MM.1S (cell line): Measurements from ENCODE around the gene FAM240A.

Experiments
- DNase-seq: peaks from one replicate; pipeline ENCODE4 v3.0.0-alpha.2; 2015
- H2AFZ ChIP-seq: fragments of 300-600 bp; sonication (generic); 2 replicates; pipeline ENCODE4 v1.6.0; 2016; ENCODE audit warnings: antibody characterized with exemption, low read length
- H3F3A ChIP-seq: fragments of 300-600 bp; sonication (generic); 2 replicates; pipeline ENCODE4 v1.6.1; 2016; ENCODE audit warnings: mild to moderate bottlenecking, antibody characterized with exemption, low read length, moderate library complexity, mixed read lengths; ENCODE audit not compliant: insufficient read depth
- H3K27ac ChIP-seq: fragments of 300-600 bp; sonication (generic); 2 replicates; pipeline ENCODE4 v1.5.1; 2016; ENCODE audit warnings: mild to moderate bottlenecking, low read length
- H3K27me3 ChIP-seq: fragments of 300-600 bp; sonication (generic); replicated peaks from 2 replicates; pipeline ENCODE4 v1.6.0; 2016; ENCODE audit warnings: low read length; ENCODE audit not compliant: insufficient read depth
- H3K36me3 ChIP-seq: fragments of 300-600 bp; sonication (generic); replicated peaks from 2 replicates; pipeline ENCODE4 v1.6.1; 2016; ENCODE audit warnings: mild to moderate bottlenecking, low read length, mixed read lengths; ENCODE audit not compliant: insufficient read depth
- H3K4me1 ChIP-seq: fragments of 300-600 bp; sonication (generic); 2 replicates; pipeline ENCODE4 v1.6.1; 2016; ENCODE audit warnings: low read length, mixed read lengths
- H3K4me2 ChIP-seq: fragments of 300-600 bp; sonication (generic); 2 replicates; pipeline ENCODE4 v1.6.0; 2016; ENCODE audit warnings: low read depth, low read length
- H3K4me3 ChIP-seq: fragments of 300-600 bp; sonication (generic); 2 replicates; pipeline ENCODE4 v1.5.1; 2016; ENCODE audit warnings: low read length, mixed read lengths
- H3K79me2 ChIP-seq: fragments of 300-600 bp; sonication (generic); 2 replicates; pipeline ENCODE4 v1.6.1; 2016; ENCODE audit warnings: mixed run types, low read length, mixed read lengths
- H3K9ac ChIP-seq: fragments of 300-600 bp; sonication (generic); 2 replicates; pipeline ENCODE4 v1.6.1; 2016; ENCODE audit warnings: low read length, mixed read lengths
- H3K9me2 ChIP-seq: fragments of 300-600 bp; sonication (generic); replicated peaks from 2 replicates; pipeline ENCODE4 v1.6.1; 2016; ENCODE audit warnings: mild to moderate bottlenecking, low read length, mixed read lengths; ENCODE audit not compliant: insufficient read depth
- H3K9me3 ChIP-seq: fragments of 300-600 bp; sonication (generic); replicated peaks from 2 replicates; pipeline ENCODE4 v1.6.1; 2016; ENCODE audit warnings: mild to moderate bottlenecking, low read length, mixed read lengths; ENCODE audit not compliant: insufficient read depth
- H4K20me1 ChIP-seq: fragments of 300-600 bp; sonication (generic); 2 replicates; pipeline ENCODE4 v1.6.1; 2016; ENCODE audit warnings: mild to moderate bottlenecking, low read length, moderate library complexity, mixed read lengths; ENCODE audit not compliant: insufficient read depth
- CTCF ChIP-seq: fragments of 300-600 bp; sonication (generic); IDR thresholded peaks from 2 replicates; pipeline ENCODE4 v1.5.1; 2016; ENCODE audit warnings: antibody characterized with exemption, low read length, mixed read lengths
- EZH2 ChIP-seq: fragments of 300-600 bp; sonication (generic); optimal IDR thresholded peaks from 2 replicates; pipeline ENCODE3; 2017; ENCODE audit warnings: low read depth, mild to moderate bottlenecking, antibody characterized with exemption, low read length, mixed read lengths
- EZH2phosphoT487 ChIP-seq: fragments of 300-600 bp; sonication (generic); IDR thresholded peaks from 2 replicates; pipeline ENCODE4 v1.6.1; 2018; ENCODE audit warnings: antibody characterized with exemption, low read length

FAM240A gene

GRCh38 chr3:46574243-46574646 is 38.1 kb upstream of the FAM240A start:
- H3K36me3 ChIP-seq = no peaks in the 10 kb centered on the region
- H4K20me1 ChIP-seq = no peaks in the 10 kb centered on the region
- H3K79me2 ChIP-seq = no peaks in the 10 kb centered on the region
- no peaks in the 10 kb centered on the region for H3K4me1 ChIP-seq
- no peak for DNase-seq
- H3K9ac ChIP-seq = no peak overlapping the region
- H3K27me3 ChIP-seq = no peaks in the 10 kb centered on the region
- no peak overlapping the region for H2AFZ ChIP-seq
- H3F3A ChIP-seq = no peaks in the 10 kb centered on the region
- H3K4me2 ChIP-seq = no peak overlapping the region
- H3K9me2 ChIP-seq = no peaks in the 10 kb centered on the region
- H3K4me3 ChIP-seq = no peak overlapping the region
- H3K9me3 ChIP-seq = no peaks in the 10 kb centered on the region
- no peak overlapping the region for H3K27ac ChIP-seq
- TF ChIP-seq EZH2 = no peak
- no peak for TF ChIP-seq EZH2phosphoT487
- TF ChIP-seq CTCF = no peak

GRCh38 chr3:46574881-46575576 is 37.3 kb upstream of the FAM240A start:
- H3K27ac ChIP-seq = no peak overlapping the region

GRCh38 chr3:46575577-46576222 is 36.6 kb upstream of the FAM240A start:
- Histone ChIP-seq H2AFZ (no peak overlapping the region), H3K79me2 (no peaks in the 10 kb centered on the region), H3K4me2 (no peak overlapping the region), H3K9ac (no peak overlapping the region), H4K20me1 (no peaks in the 10 kb centered on the region), H3K4me3 (no peak overlapping the region), H3K36me3 (no peaks in the 10 kb centered on the region), H3K27ac (no peak overlapping the region), H3K9me3 (no peaks in the 10 kb centered on the region), H3K4me1 (no peaks in the 10 kb centered on the region), H3F3A (no peaks in the 10 kb centered on the region), H3K27me3 (no peaks in the 10 kb centered on the region), H3K9me2 (no peaks in the 10 kb centered on the region)
- TF ChIP-seq CTCF = no peak
- TF ChIP-seq EZH2phosphoT487 = no peak
- no peak for TF ChIP-seq EZH2
- no peak for DNase-seq

More at GRCh38 chr3:46574881-46575576, 37.3 kb upstream of the FAM240A start:
- H3F3A ChIP-seq = no peaks in the 10 kb centered on the region
- H4K20me1 ChIP-seq = no peaks in the 10 kb centered on the region
- no peaks in the 10 kb centered on the region for H3K79me2 ChIP-seq
- H3K4me3 ChIP-seq = no peak overlapping the region
- H3K36me3 ChIP-seq = no peaks in the 10 kb centered on the region
- no peaks in the 10 kb centered on the region for H3K27me3 ChIP-seq
- no peak for DNase-seq
- H3K9me2 ChIP-seq = no peaks in the 10 kb centered on the region
- H2AFZ ChIP-seq = no peak overlapping the region
- H3K4me1 ChIP-seq = no peaks in the 10 kb centered on the region
- H3K9ac ChIP-seq = no peak overlapping the region
- no peak for TF ChIP-seq EZH2phosphoT487
- no peak for TF ChIP-seq CTCF
- TF ChIP-seq EZH2 = no peak
- H3K9me3 ChIP-seq = no peaks in the 10 kb centered on the region
- no peak overlapping the region for H3K4me2 ChIP-seq
